Measurements from ENCODE around the gene PROZ.
"Not testable (repeated sequence)": the region's sequence is repeated elsewhere in the genome, so short reads cannot be mapped to it uniquely, and the experiment has no call there.

PROZ gene, protein sequence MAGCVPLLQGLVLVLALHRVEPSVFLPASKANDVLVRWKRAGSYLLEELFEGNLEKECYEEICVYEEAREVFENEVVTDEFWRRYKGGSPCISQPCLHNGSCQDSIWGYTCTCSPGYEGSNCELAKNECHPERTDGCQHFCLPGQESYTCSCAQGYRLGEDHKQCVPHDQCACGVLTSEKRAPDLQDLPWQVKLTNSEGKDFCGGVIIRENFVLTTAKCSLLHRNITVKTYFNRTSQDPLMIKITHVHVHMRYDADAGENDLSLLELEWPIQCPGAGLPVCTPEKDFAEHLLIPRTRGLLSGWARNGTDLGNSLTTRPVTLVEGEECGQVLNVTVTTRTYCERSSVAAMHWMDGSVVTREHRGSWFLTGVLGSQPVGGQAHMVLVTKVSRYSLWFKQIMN

GRCh38 chr13:113157929-113158747 lies at the start of gene PROZ:
Gene PROZ, plus strand, starts transcription at chr13:113158648. Its CDS starts 13 bp downstream, at chr13:113158661.
- DNase-seq (ENCODE audit: low spot score) (no peak), FAIRE-seq (no peak)

DNA sequence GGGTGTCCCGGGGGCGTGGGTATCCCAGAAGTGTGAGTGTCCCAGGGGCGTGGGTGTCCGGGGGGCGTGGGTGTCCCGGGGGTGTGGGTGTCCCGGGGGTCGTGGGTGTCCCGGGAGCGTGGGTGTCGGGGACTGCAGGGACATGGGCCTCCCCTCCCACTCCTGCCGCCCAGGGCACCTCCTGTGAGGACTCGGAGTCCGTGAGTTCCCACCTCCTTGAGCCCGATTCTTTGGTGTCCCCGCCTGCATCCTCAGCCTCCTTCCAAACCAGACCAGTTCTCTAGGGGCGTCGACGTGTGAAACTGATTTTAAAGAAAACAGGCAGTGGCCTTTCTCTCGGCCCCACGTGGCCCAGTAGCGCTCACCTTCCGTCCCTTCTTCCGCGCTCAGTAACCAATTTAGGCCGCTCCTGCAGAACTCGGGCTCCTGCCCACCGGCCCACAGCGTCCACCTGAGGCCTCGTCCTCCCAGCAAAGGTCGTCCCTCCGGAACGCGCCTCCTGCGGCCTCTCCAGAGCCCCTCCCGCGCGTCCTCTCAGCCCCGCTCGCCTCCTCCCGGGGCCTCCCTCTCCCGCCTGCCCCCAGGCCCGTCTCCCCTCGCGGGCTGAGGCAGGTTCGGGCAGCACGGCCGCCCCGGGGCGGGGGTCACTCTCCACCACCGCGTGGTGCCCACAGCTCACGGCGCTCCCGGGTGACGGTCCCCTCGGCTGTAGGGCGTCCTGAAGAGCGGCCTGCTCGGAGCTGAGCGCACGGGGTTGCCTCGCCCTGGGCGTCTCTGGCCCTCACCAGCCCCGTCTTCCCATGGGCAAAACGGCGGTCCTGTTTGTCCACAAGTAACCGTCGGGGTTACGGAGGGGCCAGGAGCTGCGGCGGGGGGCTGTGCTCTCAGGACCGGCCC lies 49.0 kb upstream of the PROZ start:
- FAIRE-seq (no peak), DNase-seq (ENCODE audit: low spot score) (no peak)

DNA sequence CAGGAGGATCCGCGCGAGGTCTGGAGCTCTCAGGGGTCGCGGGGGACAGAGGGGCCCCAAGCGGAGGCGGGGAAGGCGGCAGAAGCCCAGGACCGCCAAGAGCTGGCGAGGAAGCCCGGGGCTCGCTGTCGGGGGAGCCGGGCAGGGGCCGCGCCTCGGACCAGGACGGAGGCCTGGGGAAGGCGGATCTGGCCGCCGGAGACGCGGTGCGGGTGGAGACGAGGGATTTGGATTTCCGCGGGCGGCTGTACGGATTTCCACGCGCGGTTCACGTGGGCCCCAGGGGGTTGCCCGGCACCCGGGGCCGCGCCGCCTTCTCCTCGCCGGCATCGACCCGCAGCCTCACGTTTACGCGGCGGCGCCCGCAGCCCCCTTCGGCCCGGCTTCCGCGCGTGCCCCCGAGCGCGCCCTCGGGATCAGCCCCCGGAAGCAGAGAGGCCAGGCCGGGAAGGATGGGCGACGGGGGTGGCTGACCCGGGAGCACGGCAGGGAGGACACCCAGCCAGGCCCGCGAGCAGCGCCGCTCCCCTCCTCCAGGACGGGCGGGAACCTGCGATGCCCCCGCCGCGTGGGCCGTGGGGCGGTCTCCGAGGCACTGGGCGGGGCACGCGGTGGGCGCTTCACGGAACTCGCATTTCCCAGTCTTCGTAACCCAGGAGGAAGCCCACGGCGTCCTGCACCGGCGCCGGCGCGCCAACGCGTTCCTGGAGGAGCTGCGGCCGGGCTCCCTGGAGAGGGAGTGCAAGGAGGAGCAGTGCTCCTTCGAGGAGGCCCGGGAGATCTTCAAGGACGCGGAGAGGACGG lies 48.2 kb upstream of the PROZ start:
- DNase-seq (ENCODE audit: low spot score): no peak
- FAIRE-seq: no peak

GRCh38 chr13:113110852-113111315 lies 47.6 kb upstream of the PROZ start:
- DNase-seq (ENCODE audit: low spot score) (no peak), FAIRE-seq (no peak)

GRCh38 chr13:113111821-113112220 lies 46.6 kb upstream of the PROZ start:
- FAIRE-seq; DNase-seq (ENCODE audit: low spot score): not testable (repeated sequence)

- not testable (repeated sequence) for FAIRE-seq; DNase-seq (ENCODE audit: low spot score)
These were observed 46.0 kb upstream of the PROZ start for GRCh38 chr13:113112475-113112874.

- FAIRE-seq (no peak), DNase-seq (ENCODE audit: low spot score) (no peak)
These were observed 45.3 kb upstream of the PROZ start for GRCh38 chr13:113112893-113113845.

- DNase-seq (ENCODE audit: low spot score) (no peak), FAIRE-seq (no peak)
These were observed 44.6 kb upstream of the PROZ start for GRCh38 chr13:113113846-113114271.

GRCh38 chr13:113114511-113115362 lies 43.7 kb upstream of the PROZ start:
- no peak for FAIRE-seq

GRCh38 chr13:113115363-113116205 lies 42.9 kb upstream of the PROZ start:
- FAIRE-seq (no peak), DNase-seq (ENCODE audit: low spot score) (no peak)

More at GRCh38 chr13:113114511-113115362, 43.7 kb upstream of the PROZ start:
- no peak for DNase-seq (ENCODE audit: low spot score)

DNA sequence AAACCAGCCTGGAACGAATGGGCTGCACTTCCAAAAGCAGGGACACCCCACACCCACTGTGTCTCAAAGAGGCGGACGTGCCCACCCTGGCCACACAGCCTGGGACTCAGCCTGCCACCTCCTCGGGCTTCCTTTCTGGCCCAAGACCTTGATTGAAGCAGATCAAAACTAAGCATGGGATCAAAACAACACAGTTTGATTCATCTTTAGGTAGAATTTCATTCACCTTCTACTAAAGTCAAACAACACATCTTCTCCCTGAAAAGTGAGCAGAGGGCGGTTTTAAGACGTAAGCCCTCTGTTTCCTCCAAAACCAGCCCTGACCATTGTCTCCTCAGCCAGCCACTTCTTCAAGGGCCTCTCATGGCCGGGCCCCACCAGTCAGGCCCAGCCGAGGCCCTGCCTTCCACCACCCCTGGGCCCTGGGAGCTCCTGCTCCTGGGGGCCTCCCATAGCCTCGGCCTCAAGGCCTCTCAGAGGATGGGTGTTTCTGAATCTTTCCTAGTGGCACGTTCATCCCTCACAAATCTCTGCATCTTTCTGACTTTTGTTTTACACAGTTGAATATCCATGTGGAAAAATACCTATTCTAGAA lies 42.1 kb upstream of the PROZ start:
- FAIRE-seq: no peak
- no peak for DNase-seq (ENCODE audit: low spot score)

DNA sequence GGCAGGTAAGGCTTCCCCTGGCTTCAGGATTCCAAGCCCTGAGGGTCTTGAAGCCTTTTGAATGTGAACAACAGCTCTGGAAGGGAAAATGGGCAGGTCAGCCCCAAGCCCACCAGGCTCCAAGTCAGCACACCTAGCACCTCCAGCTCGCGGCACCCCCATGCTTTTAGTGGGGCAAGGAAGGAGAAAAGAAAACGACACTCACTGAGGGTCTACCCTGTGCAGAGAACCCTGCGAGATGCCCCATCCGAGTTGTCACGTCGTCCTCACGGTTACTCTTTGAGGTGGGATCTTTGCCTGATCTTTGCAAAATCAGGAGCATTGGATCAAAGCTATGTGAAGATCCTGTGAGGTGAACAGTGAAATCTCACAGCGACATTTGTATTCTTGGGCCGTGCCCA lies 41.6 kb upstream of the PROZ start:
- FAIRE-seq: no peak
- no peak for DNase-seq (ENCODE audit: low spot score)

- FAIRE-seq: no peak
- no peak for DNase-seq (ENCODE audit: low spot score)
These were observed 41.0 kb upstream of the PROZ start for GRCh38 chr13:113117335-113117872.

GRCh38 chr13:113117911-113118260 lies 40.6 kb upstream of the PROZ start:
- FAIRE-seq: no peak

DNA sequence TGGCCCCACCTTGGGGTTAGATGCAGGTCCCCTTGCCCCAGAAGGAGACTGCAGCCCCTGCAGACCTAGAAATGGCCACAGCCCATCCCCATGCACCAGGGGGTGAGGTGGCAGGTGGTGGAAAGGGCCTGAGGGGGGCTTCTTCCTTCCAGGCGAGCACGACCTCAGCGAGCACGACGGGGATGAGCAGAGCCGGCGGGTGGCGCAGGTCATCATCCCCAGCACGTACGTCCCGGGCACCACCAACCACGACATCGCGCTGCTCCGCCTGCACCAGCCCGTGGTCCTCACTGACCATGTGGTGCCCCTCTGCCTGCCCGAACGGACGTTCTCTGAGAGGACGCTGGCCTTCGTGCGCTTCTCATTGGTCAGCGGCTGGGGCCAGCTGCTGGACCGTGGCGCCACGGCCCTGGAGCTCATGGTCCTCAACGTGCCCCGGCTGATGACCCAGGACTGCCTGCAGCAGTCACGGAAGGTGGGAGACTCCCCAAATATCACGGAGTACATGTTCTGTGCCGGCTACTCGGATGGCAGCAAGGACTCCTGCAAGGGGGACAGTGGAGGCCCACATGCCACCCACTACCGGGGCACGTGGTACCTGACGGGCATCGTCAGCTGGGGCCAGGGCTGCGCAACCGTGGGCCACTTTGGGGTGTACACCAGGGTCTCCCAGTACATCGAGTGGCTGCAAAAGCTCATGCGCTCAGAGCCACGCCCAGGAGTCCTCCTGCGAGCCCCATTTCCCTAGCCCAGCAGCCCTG lies 40.0 kb upstream of the PROZ start:
- no peak for FAIRE-seq

More at GRCh38 chr13:113117911-113118260, 40.6 kb upstream of the PROZ start:
- no peak for DNase-seq (ENCODE audit: low spot score)

More for the DNA sequence above, 40.0 kb upstream of the PROZ start:
- DNase-seq (ENCODE audit: low spot score): no peak

Measured in RCC 7860 (cell line).